ENCODE results near the gene TRAF3IP3. TPM values are rescaled to one million over a fixed set of nuclear protein-coding genes. Genes with fewer than 3 reads are reported as not detected.

The TRAF3IP3 gene
- polyA plus RNA-seq, 1 of the 3 experiments (the other 2 are of a cell fraction), result 0.31 TPM

GRCh38 chr1:209817691-209818090, 61.8 kb downstream of the TRAF3IP3 start:
- no peaks in the 10 kb centered on the region for H4K20me1 ChIP-seq (ENCODE audit: insufficient read depth)
- no peak overlapping the region for H3K9ac ChIP-seq
- H3K4me3 ChIP-seq (ENCODE audit: low read depth in 2 of 2, low read length in 1 of 2), result no peak overlapping the region
- H3K79me2 ChIP-seq (ENCODE audit: insufficient read depth), result no peaks in the 10 kb centered on the region
- H3K9me3 ChIP-seq, result no peaks in the 10 kb centered on the region
- no peak overlapping the region for H2AFZ ChIP-seq (ENCODE audit: low read depth)
- 88% methylated on average over 1 of the region's 1 CpG for WGBS (ENCODE audit: low lambda C conversion rate)
- no peak overlapping the region for H3K4me2 ChIP-seq
- no peak for DNase-seq
- peaks cover 3% of the 10 kb centered on the region for H3F3A ChIP-seq (replicated peaks; ENCODE audit: insufficient read depth)
- CTCF ChIA-PET, result no interaction called here
- POLR2A ChIA-PET, result no interaction called here
- peaks cover under 1 to 6% of the 10 kb centered on the region in 2 experiments; a peak in 2 of 4 replicates for H3K4me1 ChIP-seq (ENCODE audit: control insufficient read depth in 1 of 2, insufficient read depth in 2 of 2, low read depth in 1 of 2, low read length in 1 of 2)
- H3K9me2 ChIP-seq, result no peaks in the 10 kb centered on the region
- H3K36me3 ChIP-seq (replicated peaks in 1 of 2; ENCODE audit: control insufficient read depth in 1 of 2, insufficient read depth in 2 of 2, low read length in 1 of 2), result no peaks in the 10 kb centered on the region
- H3K27me3 ChIP-seq (ENCODE audit: insufficient read depth), result no peaks in the 10 kb centered on the region
- no peak for TF ChIP-seq EP300 (IDR thresholded peaks at IDR 0.05; ENCODE audit: borderline replicate concordance in 1 of 2, low read depth in 1 of 2, low read length in 1 of 2)
- no peak for TF ChIP-seq FOXM1 (IDR thresholded peaks at IDR 0.05; ENCODE audit: low read depth)
- TF ChIP-seq JUND (IDR thresholded peaks at IDR 0.05), result no peak
- no peak for TF ChIP-seq TEAD4 (IDR thresholded peaks at IDR 0.05; ENCODE audit: borderline replicate concordance, insufficient read depth)
- TF ChIP-seq ELF1 (IDR thresholded peaks at IDR 0.05), result no peak
- TF ChIP-seq GATA2 (CRISPR knock-in tag; IDR thresholded peaks at IDR 0.05), result no peak
- no peak for TF ChIP-seq RCOR1 (IDR thresholded peaks at IDR 0.05; ENCODE audit: low read length)
- no peak for TF ChIP-seq GABPA (IDR thresholded peaks at IDR 0.05; ENCODE audit: low read depth)
- no peak for TF ChIP-seq TCF12 (IDR thresholded peaks at IDR 0.05)
- TF ChIP-seq, protein P1, sequence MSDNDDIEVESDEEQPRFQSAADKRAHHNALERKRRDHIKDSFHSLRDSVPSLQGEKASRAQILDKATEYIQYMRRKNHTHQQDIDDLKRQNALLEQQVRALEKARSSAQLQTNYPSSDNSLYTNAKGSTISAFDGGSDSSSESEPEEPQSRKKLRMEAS (IDR thresholded peaks at IDR 0.05; ENCODE audit: low read depth), result no peak
- TF ChIP-seq RFX5 (IDR thresholded peaks at IDR 0.05; ENCODE audit: low read length), result no peak
- H3K27ac ChIP-seq (ENCODE audit: low read depth in 2 of 2, low read length in 1 of 2), result no peak overlapping the region

- POLR2A ChIA-PET, result no interaction called here
- Histone ChIP-seq H3K4me1 (ENCODE audit: control insufficient read depth in 1 of 2, insufficient read depth in 2 of 2, low read depth in 1 of 2, low read length in 1 of 2) (peaks cover 7 to 9% of the 10 kb centered on the region in 2 experiments; a peak in 2 of 4 replicates), H3K4me3 (ENCODE audit: low read depth in 2 of 2, low read length in 1 of 2) (no peak overlapping the region), H3K79me2 (ENCODE audit: insufficient read depth) (no peaks in the 10 kb centered on the region), H3K9me3 (no peaks in the 10 kb centered on the region), H3K4me2 (no peak overlapping the region), H3K27me3 (ENCODE audit: insufficient read depth) (no peaks in the 10 kb centered on the region), H3K36me3 (replicated peaks in 1 of 2; ENCODE audit: control insufficient read depth in 1 of 2, insufficient read depth in 2 of 2, low read length in 1 of 2) (no peaks in the 10 kb centered on the region), H2AFZ (ENCODE audit: low read depth) (no peak overlapping the region), H4K20me1 (ENCODE audit: insufficient read depth) (no peaks in the 10 kb centered on the region), H3K9me2 (no peaks in the 10 kb centered on the region), H3K9ac (no peak overlapping the region), H3F3A (replicated peaks; ENCODE audit: insufficient read depth) (peaks cover 16% of the 10 kb centered on the region), H3K27ac (ENCODE audit: low read depth in 2 of 2, low read length in 1 of 2) (no peak overlapping the region)
- CTCF ChIA-PET, result interaction anchor here (0.9 to 1.7 kb wide), 5 partner anchors 8 to 170 kb away, joined by 3 to 6 read pairs (median 3); partner anchors contain the start of gene UTP25
- DNase-seq, result no peak
- WGBS (ENCODE audit: low lambda C conversion rate), result 7% methylated on average over 1 of the region's 1 CpG
- TF ChIP-seq ELF1 (IDR thresholded peaks at IDR 0.05) (no peak), JUND (IDR thresholded peaks at IDR 0.05) (no peak), TAF1 (IDR thresholded peaks at IDR 0.05; ENCODE audit: borderline replicate concordance, low read depth, low read length) (no peak), EZH2phosphoT487 (IDR thresholded peaks at IDR 0.05; ENCODE audit: borderline replicate concordance, low read depth) (no peak), SMC3 (IDR thresholded peaks at IDR 0.05; ENCODE audit: low read depth, low read length) (no peak), PBX3 (IDR thresholded peaks at IDR 0.05) (no peak), RAD21 (IDR thresholded peaks at IDR 0.05; ENCODE audit: low read length) (no peak), GABPA (IDR thresholded peaks at IDR 0.05; ENCODE audit: low read depth) (no peak), MXI1 (IDR thresholded peaks at IDR 0.05; ENCODE audit: low read depth, low read length) (no peak), YY1 (IDR thresholded peaks at IDR 0.05; ENCODE audit: low read depth) (no peak), FOXJ3 (CRISPR knock-in tag; IDR thresholded peaks at IDR 0.05) (no peak), FOSL2 (IDR thresholded peaks at IDR 0.05; ENCODE audit: borderline replicate concordance, low read depth) (no peak), EP300 (IDR thresholded peaks at IDR 0.05; ENCODE audit: borderline replicate concordance in 1 of 2, low read depth in 1 of 2, low read length in 1 of 2) (no peak)
- TF ChIP-seq, protein P2, sequence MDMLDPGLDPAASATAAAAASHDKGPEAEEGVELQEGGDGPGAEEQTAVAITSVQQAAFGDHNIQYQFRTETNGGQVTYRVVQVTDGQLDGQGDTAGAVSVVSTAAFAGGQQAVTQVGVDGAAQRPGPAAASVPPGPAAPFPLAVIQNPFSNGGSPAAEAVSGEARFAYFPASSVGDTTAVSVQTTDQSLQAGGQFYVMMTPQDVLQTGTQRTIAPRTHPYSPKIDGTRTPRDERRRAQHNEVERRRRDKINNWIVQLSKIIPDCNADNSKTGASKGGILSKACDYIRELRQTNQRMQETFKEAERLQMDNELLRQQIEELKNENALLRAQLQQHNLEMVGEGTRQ (IDR thresholded peaks at IDR 0.05; ENCODE audit: borderline replicate concordance, low read depth, low read length), result no peak
- TF ChIP-seq, protein P3, sequence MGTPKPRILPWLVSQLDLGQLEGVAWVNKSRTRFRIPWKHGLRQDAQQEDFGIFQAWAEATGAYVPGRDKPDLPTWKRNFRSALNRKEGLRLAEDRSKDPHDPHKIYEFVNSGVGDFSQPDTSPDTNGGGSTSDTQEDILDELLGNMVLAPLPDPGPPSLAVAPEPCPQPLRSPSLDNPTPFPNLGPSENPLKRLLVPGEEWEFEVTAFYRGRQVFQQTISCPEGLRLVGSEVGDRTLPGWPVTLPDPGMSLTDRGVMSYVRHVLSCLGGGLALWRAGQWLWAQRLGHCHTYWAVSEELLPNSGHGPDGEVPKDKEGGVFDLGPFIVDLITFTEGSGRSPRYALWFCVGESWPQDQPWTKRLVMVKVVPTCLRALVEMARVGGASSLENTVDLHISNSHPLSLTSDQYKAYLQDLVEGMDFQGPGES (IDR thresholded peaks at IDR 0.05; ENCODE audit: low read depth, low read length), result no peak
- TF ChIP-seq, protein P4, sequence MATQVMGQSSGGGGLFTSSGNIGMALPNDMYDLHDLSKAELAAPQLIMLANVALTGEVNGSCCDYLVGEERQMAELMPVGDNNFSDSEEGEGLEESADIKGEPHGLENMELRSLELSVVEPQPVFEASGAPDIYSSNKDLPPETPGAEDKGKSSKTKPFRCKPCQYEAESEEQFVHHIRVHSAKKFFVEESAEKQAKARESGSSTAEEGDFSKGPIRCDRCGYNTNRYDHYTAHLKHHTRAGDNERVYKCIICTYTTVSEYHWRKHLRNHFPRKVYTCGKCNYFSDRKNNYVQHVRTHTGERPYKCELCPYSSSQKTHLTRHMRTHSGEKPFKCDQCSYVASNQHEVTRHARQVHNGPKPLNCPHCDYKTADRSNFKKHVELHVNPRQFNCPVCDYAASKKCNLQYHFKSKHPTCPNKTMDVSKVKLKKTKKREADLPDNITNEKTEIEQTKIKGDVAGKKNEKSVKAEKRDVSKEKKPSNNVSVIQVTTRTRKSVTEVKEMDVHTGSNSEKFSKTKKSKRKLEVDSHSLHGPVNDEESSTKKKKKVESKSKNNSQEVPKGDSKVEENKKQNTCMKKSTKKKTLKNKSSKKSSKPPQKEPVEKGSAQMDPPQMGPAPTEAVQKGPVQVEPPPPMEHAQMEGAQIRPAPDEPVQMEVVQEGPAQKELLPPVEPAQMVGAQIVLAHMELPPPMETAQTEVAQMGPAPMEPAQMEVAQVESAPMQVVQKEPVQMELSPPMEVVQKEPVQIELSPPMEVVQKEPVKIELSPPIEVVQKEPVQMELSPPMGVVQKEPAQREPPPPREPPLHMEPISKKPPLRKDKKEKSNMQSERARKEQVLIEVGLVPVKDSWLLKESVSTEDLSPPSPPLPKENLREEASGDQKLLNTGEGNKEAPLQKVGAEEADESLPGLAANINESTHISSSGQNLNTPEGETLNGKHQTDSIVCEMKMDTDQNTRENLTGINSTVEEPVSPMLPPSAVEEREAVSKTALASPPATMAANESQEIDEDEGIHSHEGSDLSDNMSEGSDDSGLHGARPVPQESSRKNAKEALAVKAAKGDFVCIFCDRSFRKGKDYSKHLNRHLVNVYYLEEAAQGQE (IDR thresholded peaks at IDR 0.05; ENCODE audit: low read depth, low read length), result no peak
Measured at GRCh38 chr1:209819058-209819457, 63.2 kb downstream of the TRAF3IP3 start.

Data from SK-N-SH (cell line).